HEK293 (cell line): ENCODE results near the gene HMX1.

Experiments
- CTCF ChIA-PET: fragments of 350-600 bp; formaldehyde crosslinking; extraction: SDS; loops from one replicate; lab custom pipeline; 2021; ENCODE audit warnings: antibody characterized with exemption; lab: Yijun Ruan, JAX
- POLR2A ChIA-PET: fragments of 300-600 bp; formaldehyde crosslinking; extraction: SDS; loops from one replicate; lab custom pipeline; 2020; ENCODE audit warnings: antibody characterized with exemption, inconsistent platforms; lab: Yijun Ruan, JAX
- H3K27ac ChIP-seq: fragments of 200-500 bp; sonication (Bioruptor generic); 2 replicates; pipeline ENCODE4 v1.5.1; 2014; ENCODE audit warnings: low read depth, low read length, control low read depth, inconsistent platforms; ENCODE audit errors: extremely low read depth
- H3K36me3 ChIP-seq, 2 experiments: fragments of 200-500 bp in 1 of 2; sonication (Bioruptor generic) in 1 of 2; 1 replicate in 1 of 2; 2 replicates in 1 of 2; pipeline ENCODE4 v1.5.1; 2014 to 2017; ENCODE audit warnings: inconsistent platforms in 2 of 2, low read length in 2 of 2; ENCODE audit not compliant: control insufficient read depth in 2 of 2, insufficient read depth in 1 of 2
- H3K4me1 ChIP-seq: fragments of 200-500 bp; sonication (Bioruptor generic); 2 replicates; pipeline ENCODE4 v1.5.1; 2014; ENCODE audit warnings: mild to moderate bottlenecking, low read length, inconsistent platforms; ENCODE audit not compliant: control insufficient read depth, insufficient read depth
- H3K4me3 ChIP-seq: 2 replicates; pipeline ENCODE4 v1.5.1; 2011; ENCODE audit warnings: low read depth, mild to moderate bottlenecking, control low read depth, low read length, moderate library complexity
- H3K9me3 ChIP-seq: fragments of 200-500 bp; sonication (Bioruptor generic); 2 replicates; pipeline ENCODE4 v1.5.1; 2014; ENCODE audit warnings: low read depth, low read length, inconsistent platforms; ENCODE audit not compliant: control insufficient read depth, insufficient read depth
- GLIS1 ChIP-seq: fragments of 450-650 bp; formaldehyde crosslinking; IDR thresholded peaks from 2 replicates; pipeline ENCODE4 v1.5.1; 2016; ENCODE audit warnings: missing biosample characterization, missing genetic modification characterization
- GLIS2 ChIP-seq: fragments of 450-650 bp; formaldehyde crosslinking; IDR thresholded peaks from 2 replicates; pipeline ENCODE4 v1.5.1; 2016; ENCODE audit warnings: missing biosample characterization, missing genetic modification characterization
- KLF10 ChIP-seq: fragments of 450-650 bp; IDR thresholded peaks from 2 replicates; pipeline ENCODE4 v1.5.1; 2018; ENCODE audit warnings: missing biosample characterization, mild to moderate bottlenecking, missing genetic modification characterization
- SP2 ChIP-seq: fragments of 450-650 bp; formaldehyde crosslinking; IDR thresholded peaks from 2 replicates; pipeline ENCODE4 v1.5.1; 2016; ENCODE audit warnings: missing biosample characterization, missing genetic modification characterization
- SP3 ChIP-seq: fragments of 450-650 bp; formaldehyde crosslinking; IDR thresholded peaks from 2 replicates; pipeline ENCODE4 v1.5.1; 2016; ENCODE audit warnings: missing biosample characterization, missing genetic modification characterization
- SP7 ChIP-seq: fragments of 450-650 bp; formaldehyde crosslinking; IDR thresholded peaks from 2 replicates; pipeline ENCODE4 v1.5.1; 2016; ENCODE audit warnings: missing biosample characterization, missing genetic modification characterization
- ZBTB8A ChIP-seq: fragments of 450-650 bp; formaldehyde crosslinking; IDR thresholded peaks from 2 replicates; pipeline ENCODE4 v1.5.1; 2016; ENCODE audit warnings: missing biosample characterization, missing genetic modification characterization
- ZEB2 ChIP-seq: fragments of 450-650 bp; formaldehyde crosslinking; IDR thresholded peaks from 2 replicates; pipeline ENCODE4 v1.5.1; 2016; ENCODE audit warnings: missing biosample characterization, missing genetic modification characterization
- ZFHX2 ChIP-seq: fragments of 450-650 bp; formaldehyde crosslinking; conservative IDR thresholded peaks from 2 replicates; pipeline ENCODE4 v1.5.1; 2016; ENCODE audit warnings: missing biosample characterization, missing genetic modification characterization
- ZIC2 ChIP-seq: fragments of 450-650 bp; formaldehyde crosslinking; IDR thresholded peaks from 2 replicates; pipeline ENCODE4 v1.5.1; 2016; ENCODE audit warnings: missing biosample characterization, missing genetic modification characterization
- ZNF121 ChIP-seq: fragments of 450-650 bp; formaldehyde crosslinking; IDR thresholded peaks from 2 replicates; pipeline ENCODE4 v1.5.1; 2016; ENCODE audit warnings: missing biosample characterization, missing genetic modification characterization
- ZNF16 ChIP-seq: fragments of 450-650 bp; formaldehyde crosslinking; IDR thresholded peaks from 2 replicates; pipeline ENCODE4 v1.5.1; 2016; ENCODE audit warnings: low read depth, missing biosample characterization, missing genetic modification characterization
- ZNF184 ChIP-seq: fragments of 450-650 bp; IDR thresholded peaks from 2 replicates; pipeline ENCODE4 v1.5.1; 2018; ENCODE audit warnings: missing biosample characterization, mild to moderate bottlenecking, missing genetic modification characterization
- ZNF324 ChIP-seq: fragments of 450-650 bp; formaldehyde crosslinking; IDR thresholded peaks from 2 replicates; pipeline ENCODE4 v1.5.1; 2016; ENCODE audit warnings: missing biosample characterization, missing genetic modification characterization
- ZNF335 ChIP-seq: fragments of 450-650 bp; formaldehyde crosslinking; conservative IDR thresholded peaks from 2 replicates; pipeline ENCODE4 v1.5.1; 2016; ENCODE audit warnings: missing biosample characterization, missing genetic modification characterization
- ZNF341 ChIP-seq: fragments of 450-650 bp; formaldehyde crosslinking; IDR thresholded peaks from 2 replicates; pipeline ENCODE4; 2016; ENCODE audit warnings: low read depth, missing biosample characterization, missing genetic modification characterization
- ZNF350 ChIP-seq: fragments of 450-650 bp; formaldehyde crosslinking; IDR thresholded peaks from 2 replicates; pipeline ENCODE4 v1.5.0; 2017; ENCODE audit warnings: missing biosample characterization, mild to moderate bottlenecking, missing genetic modification characterization
- ZNF416 ChIP-seq: fragments of 450-650 bp; formaldehyde crosslinking; IDR thresholded peaks from 2 replicates; pipeline ENCODE4 v1.5.1; 2016; ENCODE audit warnings: missing biosample characterization, missing genetic modification characterization
- ZNF623 ChIP-seq: fragments of 450-650 bp; formaldehyde crosslinking; IDR thresholded peaks from 2 replicates; pipeline ENCODE4 v1.5.1; 2016; ENCODE audit warnings: missing biosample characterization, missing genetic modification characterization
- TF ChIP-seq, protein P1 (sequence below): fragments of 450-650 bp; formaldehyde crosslinking; optimal IDR thresholded peaks from 2 replicates; pipeline ENCODE3; 2016; ENCODE audit warnings: missing biosample characterization, mild to moderate bottlenecking, missing genetic modification characterization
- TF ChIP-seq, protein P2 (sequence below): fragments of 450-650 bp; formaldehyde crosslinking; IDR thresholded peaks from 2 replicates; pipeline ENCODE4 v1.5.1; 2016; ENCODE audit warnings: missing biosample characterization, missing genetic modification characterization
- TF ChIP-seq, protein P3 (sequence below): fragments of 450-650 bp; formaldehyde crosslinking; IDR thresholded peaks from 2 replicates; pipeline ENCODE4 v1.5.1; 2016; ENCODE audit warnings: missing biosample characterization, missing genetic modification characterization
- TF ChIP-seq, protein P4 (sequence below): fragments of 450-650 bp; formaldehyde crosslinking; IDR thresholded peaks from 2 replicates; pipeline ENCODE4 v1.5.1; 2016; ENCODE audit warnings: missing biosample characterization, missing genetic modification characterization
- TF ChIP-seq, protein P5 (sequence below): fragments of 450-650 bp; formaldehyde crosslinking; IDR thresholded peaks from 2 replicates; pipeline ENCODE4 v1.5.1; 2017; ENCODE audit warnings: missing biosample characterization, missing genetic modification characterization
- TF ChIP-seq, protein P6 (sequence below): fragments of 450-650 bp; formaldehyde crosslinking; IDR thresholded peaks from 2 replicates; pipeline ENCODE4 v1.5.1; 2016; ENCODE audit warnings: missing biosample characterization, missing genetic modification characterization

Gene HMX1

DNA sequence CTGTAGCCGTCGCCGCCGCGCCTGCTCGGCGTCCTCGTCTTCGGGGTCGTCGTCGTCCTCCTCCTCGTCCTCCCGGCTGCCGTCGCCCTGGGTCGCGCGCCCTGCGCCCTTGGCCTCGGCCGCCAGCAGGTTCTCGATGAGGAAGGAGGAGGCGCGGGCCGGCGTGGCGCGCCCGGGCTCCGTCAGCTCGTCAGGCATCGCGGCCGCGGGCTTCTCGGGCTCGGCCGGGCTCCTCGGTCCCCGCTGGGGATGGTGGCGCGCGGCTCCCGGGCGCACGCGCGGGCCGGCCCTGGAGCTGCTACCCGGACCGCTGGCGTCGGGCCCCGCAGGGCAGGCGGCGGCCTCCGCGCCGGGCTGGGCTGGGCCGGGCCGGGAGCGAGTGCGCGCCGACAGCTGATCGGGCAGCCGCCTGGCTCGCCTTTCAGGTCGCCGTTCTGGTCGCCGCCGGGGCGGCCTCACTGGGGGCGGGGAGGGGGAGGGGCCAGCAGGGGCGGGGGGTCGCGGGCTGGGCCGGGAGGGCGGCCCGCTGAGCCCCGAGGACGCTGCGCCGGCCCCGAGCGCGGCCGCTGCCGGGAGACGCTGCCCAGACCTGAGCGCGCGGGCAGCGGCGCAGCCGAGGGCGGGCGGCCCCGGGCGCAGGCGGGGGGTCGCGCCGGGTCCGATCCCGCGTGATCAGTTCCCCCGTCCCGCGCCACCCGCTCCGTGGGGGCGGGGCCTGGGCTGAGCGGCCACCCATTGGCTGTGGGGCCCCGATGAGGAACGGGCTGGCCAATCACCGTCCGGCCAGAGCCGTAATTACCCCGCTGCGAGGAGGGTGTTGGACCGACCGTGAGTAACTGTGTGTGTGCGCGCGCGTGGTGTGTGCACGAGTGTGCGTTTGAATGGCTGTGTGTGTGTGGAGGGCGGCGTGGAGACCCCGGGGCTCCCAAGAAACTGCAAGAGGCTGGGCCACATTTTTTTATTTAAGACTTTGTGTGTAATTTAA lies at the start of gene HMX1:
Gene HMX1, minus strand, starts transcription at position 423 of the 985 bp plus-strand sequence. Its CDS starts 225 bp downstream, at position 198.
- POLR2A ChIA-PET, result no interaction called here
- CTCF ChIA-PET, result no interaction called here
- Histone ChIP-seq H3K27ac (peak within 1 kb of the TSS; percentile 69; the same call in 1 of the 2 replicates), H3K36me3 (peaks cover 0 to 17% of the 10 kb centered on the region in 2 experiments; a peak in 1 of 3 replicates), H3K4me1 (no peaks in the 10 kb centered on the region), H3K4me3 (peak within 1 kb of the TSS; percentile 43), H3K9me3 (no peaks in the 10 kb centered on the region)
- TF ChIP-seq, protein P1, sequence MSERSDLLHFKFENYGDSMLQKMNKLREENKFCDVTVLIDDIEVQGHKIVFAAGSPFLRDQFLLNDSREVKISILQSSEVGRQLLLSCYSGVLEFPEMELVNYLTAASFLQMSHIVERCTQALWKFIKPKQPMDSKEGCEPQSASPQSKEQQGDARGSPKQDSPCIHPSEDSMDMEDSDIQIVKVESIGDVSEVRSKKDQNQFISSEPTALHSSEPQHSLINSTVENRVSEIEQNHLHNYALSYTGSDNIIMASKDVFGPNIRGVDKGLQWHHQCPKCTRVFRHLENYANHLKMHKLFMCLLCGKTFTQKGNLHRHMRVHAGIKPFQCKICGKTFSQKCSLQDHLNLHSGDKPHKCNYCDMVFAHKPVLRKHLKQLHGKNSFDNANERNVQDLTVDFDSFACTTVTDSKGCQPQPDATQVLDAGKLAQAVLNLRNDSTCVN (tag by site-specific recombination), result peak; percentile 73
- peak; percentile 88 for TF ChIP-seq SP2 (tag by site-specific recombination)
- TF ChIP-seq ZNF121, result no peak
- TF ChIP-seq, protein P2, sequence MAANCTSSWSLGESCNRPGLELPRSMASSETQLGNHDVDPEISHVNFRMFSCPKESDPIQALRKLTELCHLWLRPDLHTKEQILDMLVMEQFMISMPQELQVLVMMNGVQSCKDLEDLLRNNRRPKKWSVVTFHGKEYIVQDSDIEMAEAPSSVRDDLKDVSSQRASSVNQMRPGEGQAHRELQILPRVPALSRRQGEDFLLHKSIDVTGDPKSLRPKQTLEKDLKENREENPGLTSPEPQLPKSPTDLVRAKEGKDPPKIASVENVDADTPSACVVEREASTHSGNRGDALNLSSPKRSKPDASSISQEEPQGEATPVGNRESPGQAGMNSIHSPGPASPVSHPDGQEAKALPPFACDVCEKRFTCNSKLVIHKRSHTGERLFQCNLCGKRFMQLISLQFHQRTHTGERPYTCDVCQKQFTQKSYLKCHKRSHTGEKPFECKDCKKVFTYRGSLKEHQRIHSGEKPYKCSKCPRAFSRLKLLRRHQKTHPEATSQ (tag by site-specific recombination), result no peak
- TF ChIP-seq ZNF16 (tag by site-specific recombination), result no peak
- TF ChIP-seq ZNF623 (tag by site-specific recombination), result no peak
- TF ChIP-seq ZNF324, result no peak
- TF ChIP-seq ZNF416 (tag by site-specific recombination), result no peak
- TF ChIP-seq, protein P3, sequence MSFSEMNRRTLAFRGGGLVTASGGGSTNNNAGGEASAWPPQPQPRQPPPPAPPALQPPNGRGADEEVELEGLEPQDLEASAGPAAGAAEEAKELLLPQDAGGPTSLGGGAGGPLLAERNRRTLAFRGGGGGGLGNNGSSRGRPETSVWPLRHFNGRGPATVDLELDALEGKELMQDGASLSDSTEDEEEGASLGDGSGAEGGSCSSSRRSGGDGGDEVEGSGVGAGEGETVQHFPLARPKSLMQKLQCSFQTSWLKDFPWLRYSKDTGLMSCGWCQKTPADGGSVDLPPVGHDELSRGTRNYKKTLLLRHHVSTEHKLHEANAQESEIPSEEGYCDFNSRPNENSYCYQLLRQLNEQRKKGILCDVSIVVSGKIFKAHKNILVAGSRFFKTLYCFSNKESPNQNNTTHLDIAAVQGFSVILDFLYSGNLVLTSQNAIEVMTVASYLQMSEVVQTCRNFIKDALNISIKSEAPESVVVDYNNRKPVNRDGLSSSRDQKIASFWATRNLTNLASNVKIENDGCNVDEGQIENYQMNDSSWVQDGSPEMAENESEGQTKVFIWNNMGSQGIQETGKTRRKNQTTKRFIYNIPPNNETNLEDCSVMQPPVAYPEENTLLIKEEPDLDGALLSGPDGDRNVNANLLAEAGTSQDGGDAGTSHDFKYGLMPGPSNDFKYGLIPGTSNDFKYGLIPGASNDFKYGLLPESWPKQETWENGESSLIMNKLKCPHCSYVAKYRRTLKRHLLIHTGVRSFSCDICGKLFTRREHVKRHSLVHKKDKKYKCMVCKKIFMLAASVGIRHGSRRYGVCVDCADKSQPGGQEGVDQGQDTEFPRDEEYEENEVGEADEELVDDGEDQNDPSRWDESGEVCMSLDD (tag by site-specific recombination), result no peak
- TF ChIP-seq ZNF184 (tag by site-specific recombination), result no peak
- TF ChIP-seq, protein P4, sequence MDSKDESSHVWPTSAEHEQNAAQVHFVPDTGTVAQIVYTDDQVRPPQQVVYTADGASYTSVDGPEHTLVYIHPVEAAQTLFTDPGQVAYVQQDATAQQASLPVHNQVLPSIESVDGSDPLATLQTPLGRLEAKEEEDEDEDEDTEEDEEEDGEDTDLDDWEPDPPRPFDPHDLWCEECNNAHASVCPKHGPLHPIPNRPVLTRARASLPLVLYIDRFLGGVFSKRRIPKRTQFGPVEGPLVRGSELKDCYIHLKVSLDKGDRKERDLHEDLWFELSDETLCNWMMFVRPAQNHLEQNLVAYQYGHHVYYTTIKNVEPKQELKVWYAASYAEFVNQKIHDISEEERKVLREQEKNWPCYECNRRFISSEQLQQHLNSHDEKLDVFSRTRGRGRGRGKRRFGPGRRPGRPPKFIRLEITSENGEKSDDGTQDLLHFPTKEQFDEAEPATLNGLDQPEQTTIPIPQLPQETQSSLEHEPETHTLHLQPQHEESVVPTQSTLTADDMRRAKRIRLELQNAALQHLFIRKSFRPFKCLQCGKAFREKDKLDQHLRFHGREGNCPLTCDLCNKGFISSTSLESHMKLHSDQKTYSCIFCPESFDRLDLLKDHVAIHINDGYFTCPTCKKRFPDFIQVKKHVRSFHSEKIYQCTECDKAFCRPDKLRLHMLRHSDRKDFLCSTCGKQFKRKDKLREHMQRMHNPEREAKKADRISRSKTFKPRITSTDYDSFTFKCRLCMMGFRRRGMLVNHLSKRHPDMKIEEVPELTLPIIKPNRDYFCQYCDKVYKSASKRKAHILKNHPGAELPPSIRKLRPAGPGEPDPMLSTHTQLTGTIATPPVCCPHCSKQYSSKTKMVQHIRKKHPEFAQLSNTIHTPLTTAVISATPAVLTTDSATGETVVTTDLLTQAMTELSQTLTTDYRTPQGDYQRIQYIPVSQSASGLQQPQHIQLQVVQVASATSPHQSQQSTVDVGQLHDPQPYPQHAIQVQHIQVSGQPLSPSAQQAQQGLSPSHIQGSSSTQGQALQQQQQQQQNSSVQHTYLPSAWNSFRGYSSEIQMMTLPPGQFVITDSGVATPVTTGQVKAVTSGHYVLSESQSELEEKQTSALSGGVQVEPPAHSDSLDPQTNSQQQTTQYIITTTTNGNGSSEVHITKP (tag by site-specific recombination), result 0 out of 2 replicates have a peak, but pooled peaks have one; percentile 33
- TF ChIP-seq KLF10 (tag by site-specific recombination), result no peak
- TF ChIP-seq, protein P5, sequence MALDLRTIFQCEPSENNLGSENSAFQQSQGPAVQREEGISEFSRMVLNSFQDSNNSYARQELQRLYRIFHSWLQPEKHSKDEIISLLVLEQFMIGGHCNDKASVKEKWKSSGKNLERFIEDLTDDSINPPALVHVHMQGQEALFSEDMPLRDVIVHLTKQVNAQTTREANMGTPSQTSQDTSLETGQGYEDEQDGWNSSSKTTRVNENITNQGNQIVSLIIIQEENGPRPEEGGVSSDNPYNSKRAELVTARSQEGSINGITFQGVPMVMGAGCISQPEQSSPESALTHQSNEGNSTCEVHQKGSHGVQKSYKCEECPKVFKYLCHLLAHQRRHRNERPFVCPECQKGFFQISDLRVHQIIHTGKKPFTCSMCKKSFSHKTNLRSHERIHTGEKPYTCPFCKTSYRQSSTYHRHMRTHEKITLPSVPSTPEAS (tag by site-specific recombination), result peak; percentile 81
- TF ChIP-seq ZEB2 (tag by site-specific recombination), result 0 out of 2 replicates have a peak, but pooled peaks have one; percentile 24
- peak; percentile 37 for TF ChIP-seq ZNF341 (tag by site-specific recombination)
- TF ChIP-seq SP3, result peak; percentile 66
- peak; percentile 50; the same call in 1 of the 2 replicates for TF ChIP-seq SP7 (tag by site-specific recombination)
- TF ChIP-seq GLIS2 (tag by site-specific recombination), result peak; percentile 80
- peak; percentile 25; the same call in 1 of the 2 replicates for TF ChIP-seq ZBTB8A (tag by site-specific recombination)
- peak; percentile 54; the same call in 1 of the 2 replicates for TF ChIP-seq GLIS1
- TF ChIP-seq ZFHX2, result 0 out of 2 replicates have a peak, but pooled peaks have one; percentile 13
- TF ChIP-seq ZNF350 (tag by site-specific recombination), result no peak
- TF ChIP-seq ZIC2 (tag by site-specific recombination), result peak; percentile 67; the same call in 1 of the 2 replicates
- peak; percentile 83 for TF ChIP-seq ZNF335 (tag by site-specific recombination)
- TF ChIP-seq, protein P6, sequence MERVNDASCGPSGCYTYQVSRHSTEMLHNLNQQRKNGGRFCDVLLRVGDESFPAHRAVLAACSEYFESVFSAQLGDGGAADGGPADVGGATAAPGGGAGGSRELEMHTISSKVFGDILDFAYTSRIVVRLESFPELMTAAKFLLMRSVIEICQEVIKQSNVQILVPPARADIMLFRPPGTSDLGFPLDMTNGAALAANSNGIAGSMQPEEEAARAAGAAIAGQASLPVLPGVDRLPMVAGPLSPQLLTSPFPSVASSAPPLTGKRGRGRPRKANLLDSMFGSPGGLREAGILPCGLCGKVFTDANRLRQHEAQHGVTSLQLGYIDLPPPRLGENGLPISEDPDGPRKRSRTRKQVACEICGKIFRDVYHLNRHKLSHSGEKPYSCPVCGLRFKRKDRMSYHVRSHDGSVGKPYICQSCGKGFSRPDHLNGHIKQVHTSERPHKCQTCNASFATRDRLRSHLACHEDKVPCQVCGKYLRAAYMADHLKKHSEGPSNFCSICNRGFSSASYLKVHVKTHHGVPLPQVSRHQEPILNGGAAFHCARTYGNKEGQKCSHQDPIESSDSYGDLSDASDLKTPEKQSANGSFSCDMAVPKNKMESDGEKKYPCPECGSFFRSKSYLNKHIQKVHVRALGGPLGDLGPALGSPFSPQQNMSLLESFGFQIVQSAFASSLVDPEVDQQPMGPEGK (tag by site-specific recombination), result peak; percentile 76
